Measurements from ENCODE around the gene ZNF415. TPM values are rescaled to one million over a fixed set of nuclear protein-coding genes. Genes with fewer than 3 reads are reported as not detected.

The ZNF415 gene
- total RNA-seq, 2 donors from 2014 or later, result 14.1 to 24.7 TPM

DNA sequence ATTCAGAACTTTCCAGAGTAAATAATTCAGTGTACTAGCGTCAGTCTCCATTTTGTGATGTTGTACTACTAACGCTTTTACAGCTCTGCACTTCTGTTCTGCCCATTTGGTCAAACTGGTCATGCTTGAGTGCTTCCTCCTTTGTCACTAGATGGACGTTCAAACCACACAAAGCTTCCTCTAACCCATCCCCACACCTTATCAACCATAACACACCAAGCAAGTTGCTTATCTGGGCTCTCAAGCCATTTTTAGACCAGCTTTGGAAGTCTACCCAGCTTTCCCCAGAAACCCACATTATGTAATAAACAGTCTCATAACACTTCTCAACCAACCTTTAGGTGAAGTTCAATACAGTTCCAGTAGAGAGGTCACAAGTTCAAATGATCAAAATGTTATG, 28.4 kb upstream of the ZNF415 start:
- TF ChIP-seq, protein P1, sequence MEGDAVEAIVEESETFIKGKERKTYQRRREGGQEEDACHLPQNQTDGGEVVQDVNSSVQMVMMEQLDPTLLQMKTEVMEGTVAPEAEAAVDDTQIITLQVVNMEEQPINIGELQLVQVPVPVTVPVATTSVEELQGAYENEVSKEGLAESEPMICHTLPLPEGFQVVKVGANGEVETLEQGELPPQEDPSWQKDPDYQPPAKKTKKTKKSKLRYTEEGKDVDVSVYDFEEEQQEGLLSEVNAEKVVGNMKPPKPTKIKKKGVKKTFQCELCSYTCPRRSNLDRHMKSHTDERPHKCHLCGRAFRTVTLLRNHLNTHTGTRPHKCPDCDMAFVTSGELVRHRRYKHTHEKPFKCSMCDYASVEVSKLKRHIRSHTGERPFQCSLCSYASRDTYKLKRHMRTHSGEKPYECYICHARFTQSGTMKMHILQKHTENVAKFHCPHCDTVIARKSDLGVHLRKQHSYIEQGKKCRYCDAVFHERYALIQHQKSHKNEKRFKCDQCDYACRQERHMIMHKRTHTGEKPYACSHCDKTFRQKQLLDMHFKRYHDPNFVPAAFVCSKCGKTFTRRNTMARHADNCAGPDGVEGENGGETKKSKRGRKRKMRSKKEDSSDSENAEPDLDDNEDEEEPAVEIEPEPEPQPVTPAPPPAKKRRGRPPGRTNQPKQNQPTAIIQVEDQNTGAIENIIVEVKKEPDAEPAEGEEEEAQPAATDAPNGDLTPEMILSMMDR (IDR thresholded peaks at IDR 0.05), result no peak
- Histone ChIP-seq H3K36me3 (peaks cover 6% of the 10 kb centered on the region), H3K4me3 (no peak overlapping the region), H3K4me1 (peaks cover 0 to 18% of the 10 kb centered on the region in 2 donors), H3K9me3 (peaks cover 13 to 46% of the 10 kb centered on the region in 2 donors), H3K27ac (no peak overlapping the region), H3K27me3 (no peaks in the 10 kb centered on the region)
- DNase-seq (ENCODE audit: low spot score), result no peak

DNA sequence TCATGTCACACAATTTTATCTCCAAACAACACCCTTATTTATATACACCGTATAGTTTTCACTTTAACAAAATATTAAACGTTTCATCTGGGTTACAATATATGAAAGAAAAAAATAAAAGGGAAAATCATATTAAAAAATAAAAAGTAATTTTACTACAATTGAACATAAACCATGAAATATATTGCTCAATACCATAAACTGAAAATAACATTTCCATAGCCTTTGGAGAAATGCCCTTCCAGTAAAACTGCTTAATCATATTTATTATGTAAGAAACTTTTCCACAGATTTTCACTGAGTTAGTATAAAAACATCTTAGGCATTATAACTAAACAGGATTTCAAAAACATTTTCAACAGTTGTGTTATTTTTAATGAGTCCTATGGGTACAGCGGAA, 27.6 kb upstream of the ZNF415 start:
- peaks cover 5 to 39% of the 10 kb centered on the region in 2 donors for H3K9me3 ChIP-seq
- H3K4me1 ChIP-seq, result peaks cover 0 to 18% of the 10 kb centered on the region in 2 donors
- H3K36me3 ChIP-seq, result no peaks in the 10 kb centered on the region
- TF ChIP-seq, protein P1 (IDR thresholded peaks at IDR 0.05), result no peak
- no peak for DNase-seq (ENCODE audit: low spot score)
- H3K4me3 ChIP-seq, result no peak overlapping the region
- H3K27me3 ChIP-seq, result no peaks in the 10 kb centered on the region
- no peak overlapping the region for H3K27ac ChIP-seq

DNA sequence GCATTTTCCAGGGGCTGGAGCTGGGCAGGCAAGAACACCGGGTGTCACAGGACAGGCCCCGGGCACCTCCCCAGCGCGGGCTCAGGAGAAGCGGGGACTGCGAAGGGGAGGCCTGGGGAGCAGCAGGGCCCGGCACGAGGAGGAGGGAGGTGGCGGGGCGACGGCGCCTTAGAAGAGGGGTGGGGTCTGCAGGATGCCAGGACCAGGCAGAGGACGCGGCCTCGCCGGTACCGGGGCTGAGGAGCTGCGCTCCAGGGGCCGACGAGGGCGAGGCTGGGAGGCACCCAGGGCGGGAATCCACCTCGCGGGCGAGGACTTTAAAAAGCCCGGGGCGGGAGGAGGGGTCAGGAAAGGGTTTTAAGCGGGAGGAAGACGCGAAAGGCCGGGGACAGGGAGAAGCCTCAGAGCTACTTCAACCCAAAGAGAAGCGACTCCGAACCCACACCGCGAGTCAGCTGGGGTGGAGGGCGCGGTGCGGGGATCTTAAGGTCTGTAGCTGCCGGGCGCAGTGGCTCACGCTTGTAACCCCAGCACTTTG, 25.5 kb upstream of the ZNF415 start:
- TF ChIP-seq, protein P1 (IDR thresholded peaks at IDR 0.05), result no peak
- DNase-seq (ENCODE audit: low spot score), result no peak
- H3K27ac ChIP-seq, result peak overlapping the region; percentile 79 to 82

DNA sequence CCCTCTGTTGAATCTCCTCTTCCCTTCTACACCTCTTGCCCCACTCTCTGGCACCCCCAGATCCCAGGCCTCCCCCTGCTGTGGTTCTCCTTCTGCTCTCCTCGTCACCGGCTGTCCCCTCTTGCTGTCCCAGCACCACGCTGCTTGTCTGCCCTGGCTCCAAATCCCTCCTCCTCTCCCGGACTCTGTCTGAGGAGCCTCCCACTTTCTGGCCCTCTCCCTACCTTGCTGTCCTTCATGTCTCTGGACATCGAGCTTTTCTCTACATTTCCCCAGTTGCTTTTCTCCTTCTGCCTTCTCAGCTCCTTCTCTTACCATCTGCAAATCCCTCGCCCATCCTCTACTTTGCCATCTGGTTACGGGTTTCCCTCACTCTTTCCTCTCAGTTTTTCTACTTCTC, 24.9 kb upstream of the ZNF415 start:
- Histone ChIP-seq H3K27ac (peak overlapping the region; percentile 79 to 82), H3K27me3 (no peaks in the 10 kb centered on the region), H3K4me3 (peak overlapping the region; percentile 53 to 69), H3K9me3 (peaks cover 0 to 13% of the 10 kb centered on the region in 2 donors), H3K36me3 (no peaks in the 10 kb centered on the region), H3K4me1 (peaks cover 0 to 18% of the 10 kb centered on the region in 2 donors)
- DNase-seq (ENCODE audit: low spot score), result no peak
- TF ChIP-seq, protein P1 (IDR thresholded peaks at IDR 0.05), result no peak

More for the DNA sequence above, 25.5 kb upstream of the ZNF415 start:
- Histone ChIP-seq H3K9me3 (peaks cover 0 to 19% of the 10 kb centered on the region in 2 donors), H3K27me3 (no peaks in the 10 kb centered on the region), H3K4me3 (peak overlapping the region; percentile 53 to 69), H3K4me1 (peaks cover 0 to 18% of the 10 kb centered on the region in 2 donors), H3K36me3 (no peaks in the 10 kb centered on the region)

DNA sequence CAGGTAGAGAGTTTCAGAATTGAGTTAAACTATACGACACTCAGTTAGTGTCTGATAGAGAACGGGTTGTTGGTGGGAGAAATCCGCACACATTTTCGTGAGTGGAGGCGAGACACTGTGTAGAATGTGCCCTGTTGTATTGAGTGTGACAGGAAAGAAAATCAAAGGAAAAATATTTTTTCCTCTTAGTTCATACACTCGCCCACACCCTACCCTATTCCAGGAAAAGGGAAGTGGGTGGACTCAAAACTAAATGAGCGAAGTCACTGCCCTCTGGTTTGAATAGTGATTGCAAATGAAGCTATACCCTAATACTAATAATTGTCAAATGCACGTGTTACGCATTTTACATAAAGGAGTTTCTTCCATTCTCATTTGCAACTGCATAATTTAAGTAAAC, 24.1 kb upstream of the ZNF415 start:
- no peak for DNase-seq (ENCODE audit: low spot score)
- peak overlapping the region; percentile 53 to 69 for H3K4me3 ChIP-seq
- no peaks in the 10 kb centered on the region for H3K27me3 ChIP-seq
- H3K9me3 ChIP-seq, result peaks cover 0 to 9% of the 10 kb centered on the region in 2 donors
- peaks cover 0 to 18% of the 10 kb centered on the region in 2 donors for H3K4me1 ChIP-seq
- H3K27ac ChIP-seq, result peak overlapping the region in 1 of 2 donors; percentile 52
- no peaks in the 10 kb centered on the region for H3K36me3 ChIP-seq
- TF ChIP-seq, protein P1 (IDR thresholded peaks at IDR 0.05), result no peak

DNA sequence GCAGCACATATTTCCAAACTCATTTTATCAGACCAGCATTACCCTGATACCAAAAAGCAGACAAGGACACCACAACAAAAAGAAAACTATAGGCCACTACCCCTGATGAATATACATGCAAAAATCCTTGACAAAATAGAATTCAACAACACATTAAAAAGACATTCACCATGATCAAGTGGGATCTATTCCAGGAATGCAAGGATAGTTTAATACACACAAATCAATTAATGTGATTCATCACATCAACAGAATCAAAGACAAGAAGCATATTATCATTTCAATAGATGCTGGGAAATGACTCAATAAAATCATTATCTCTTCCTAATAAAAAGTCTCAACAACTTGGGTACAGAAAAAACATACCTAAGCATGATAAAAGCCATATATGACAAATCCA, 14.9 kb upstream of the ZNF415 start:
- no peaks in the 10 kb centered on the region for H3K4me1 ChIP-seq
- H3K27ac ChIP-seq, result no peak overlapping the region
- H3K27me3 ChIP-seq, result no peaks in the 10 kb centered on the region
- TF ChIP-seq, protein P1 (IDR thresholded peaks at IDR 0.05), result no peak
- H3K36me3 ChIP-seq, result peaks cover 62% of the 10 kb centered on the region
- no peak overlapping the region for H3K4me3 ChIP-seq
- no peak for DNase-seq (ENCODE audit: low spot score)
- H3K9me3 ChIP-seq, result peaks cover 4 to 74% of the 10 kb centered on the region in 2 donors

All from right atrium auricular region (tissue), 2 donors.